ENCODE measurements around the gene FAM187B. TPM values are rescaled to one million over a fixed set of nuclear protein-coding genes. Genes with fewer than 3 reads are reported as not detected.

The FAM187B gene
- total and polyA plus RNA-seq, 2 of the 4 experiments (the other 2 are of a cell fraction): not detected

GRCh38 chr19:35249146-35249847 lies 20.8 kb upstream of the FAM187B start:
- peaks cover 37% of the 10 kb centered on the region for H3K27me3 ChIP-seq (ENCODE audit: control insufficient read depth, insufficient read depth, low read length)
- no peak overlapping the region for H2BK120ac ChIP-seq (ENCODE audit: low read depth, low read length)
- H3K79me1 ChIP-seq (ENCODE audit: low read depth in 1 of 2, low read length in 2 of 2): no peaks in the 10 kb centered on the region
- no peaks in the 10 kb centered on the region for H3K9me3 ChIP-seq (ENCODE audit: control insufficient read depth, insufficient read depth, low read length)
- H3K9ac ChIP-seq (ENCODE audit: low read depth, low read length): no peak overlapping the region
- BruUV-seq (replicated peaks): no TSS peak
- no peak overlapping the region for H2AK5ac ChIP-seq (ENCODE audit: low read depth, low read length)
- H4K91ac ChIP-seq (ENCODE audit: insufficient read depth, low read depth, low read length): no peak overlapping the region
- POLR2A ChIA-PET (ENCODE audit: unreplicated experiment): no interaction called here
- H2BK15ac ChIP-seq (ENCODE audit: low read depth, low read length): no peak overlapping the region
- no peak overlapping the region for H2AFZ ChIP-seq (replicated peaks; ENCODE audit: low read length, poor library complexity)
- H3K23ac ChIP-seq (ENCODE audit: low read depth, low read length): no peak overlapping the region
- no peaks in the 10 kb centered on the region for H3K36me3 ChIP-seq (ENCODE audit: control insufficient read depth, insufficient read depth, low read length)
- no peak overlapping the region for H3K4me3 ChIP-seq (ENCODE audit: insufficient read depth, low read depth, low read length)
- no peak overlapping the region for H2BK20ac ChIP-seq (ENCODE audit: low read depth, low read length)
- H2AK9ac ChIP-seq (replicated peaks; ENCODE audit: low read depth, low read length, poor library complexity): no peak overlapping the region
- H3K4me2 ChIP-seq (ENCODE audit: low read depth, low read length): no peak overlapping the region
- H3K4me1 ChIP-seq (ENCODE audit: control insufficient read depth, insufficient read depth, low read length): no peaks in the 10 kb centered on the region
- no peak overlapping the region for H4K5ac ChIP-seq (ENCODE audit: low read depth, low read length)
- no peak overlapping the region for H4K8ac ChIP-seq (ENCODE audit: low read depth in 2 of 2, low read length in 2 of 2)
- no peak overlapping the region for H3K4ac ChIP-seq (ENCODE audit: low read depth, low read length)
- H3K56ac ChIP-seq (ENCODE audit: extremely low read depth, insufficient read depth, low read length): no peak overlapping the region
- H3K9me1 ChIP-seq (ENCODE audit: insufficient read depth, low read length): no peaks in the 10 kb centered on the region
- intact Hi-C loops (cut with micrococcal nuclease) (no loop called here), dilution Hi-C loops (cut with HindIII; ENCODE audit: low sequenced_read_pairs, unreplicated experiment) (no loop called here), in situ Hi-C loops (cut with MboI; ENCODE audit: low sequenced_read_pairs) (no loop called here)
- H3K27ac ChIP-seq (ENCODE audit: insufficient read depth, low read length): no peak overlapping the region
- 0% methylated on average over 2 of the region's 39 CpGs; no CpG with 5 or more reads in 1 of the 2 experiments for WGBS, 2 experiments (ENCODE audit: extremely low coverage in 2 of 2, insufficient read length in 1 of 2)
- H2BK5ac ChIP-seq (ENCODE audit: low read depth, low read length, poor library complexity, severe bottlenecking): no peak overlapping the region
- no peak for ATAC-seq (ENCODE audit: low read depth)
- CTCF ChIA-PET: no interaction called here
- no peak overlapping the region for H3K18ac ChIP-seq (ENCODE audit: low read depth, low read length)
- TF ChIP-seq CHD1 (IDR thresholded peaks at IDR 0.05; ENCODE audit: low read depth, low read length) (no peak), ELK1 (IDR thresholded peaks at IDR 0.05; ENCODE audit: borderline replicate concordance, low read depth, low read length) (no peak), SMC3 (IDR thresholded peaks at IDR 0.05; ENCODE audit: low read depth, low read length) (no peak), RCOR1 (IDR thresholded peaks at IDR 0.05; ENCODE audit: insufficient replicate concordance, low read length) (no peak), MAZ (IDR thresholded peaks at IDR 0.05; ENCODE audit: borderline replicate concordance, low read depth, low read length) (no peak), MXI1 (IDR thresholded peaks at IDR 0.05; ENCODE audit: borderline replicate concordance, low read depth, low read length) (no peak), CEBPB (IDR thresholded peaks at IDR 0.05; ENCODE audit: low read depth, low read length) (no peak), POLR2A (IDR thresholded peaks at IDR 0.05; ENCODE audit: low read depth, low read length) (no peak), USF2 (IDR thresholded peaks at IDR 0.05; ENCODE audit: low read depth, low read length) (no peak), FOS (IDR thresholded peaks at IDR 0.05; ENCODE audit: low read depth, low read length) (no peak), NFE2L2 (IDR thresholded peaks at IDR 0.05; ENCODE audit: low read depth, low read length) (no peak), MAFK (IDR thresholded peaks at IDR 0.05; ENCODE audit: low read depth, low read length) (no peak), BHLHE40 (IDR thresholded peaks at IDR 0.05; ENCODE audit: low read depth, low read length) (no peak), CTCF (conservative IDR thresholded peaks at IDR 0.05; ENCODE audit: low read depth, low read length) (no peak), RAD21 (IDR thresholded peaks at IDR 0.05; ENCODE audit: low read length) (no peak), RFX5 (IDR thresholded peaks at IDR 0.05; ENCODE audit: low read depth, low read length) (no peak)
- H4K20me1 ChIP-seq (ENCODE audit: insufficient read depth, low read length): no peaks in the 10 kb centered on the region
- H3K14ac ChIP-seq (replicated peaks; ENCODE audit: low read depth, low read length): no peak overlapping the region
- DNase-seq: no peak
